PC-3 (cell line): ENCODE measurements around the gene SST. TPM values are rescaled to one million over a fixed set of nuclear protein-coding genes. Genes with fewer than 3 reads are reported as not detected.

ENCODE experiments used
- ATAC-seq: fragments of 200-7000 bp; cut with Tn5 transposase; 2 replicates; pipeline ENCODE4 v1.9.1; 2020; ENCODE audit warnings: mild to moderate bottlenecking, moderate library complexity
- BruUV-seq: library from RNA; stranded (reverse); fragments of 400-500 nt; replicated peaks from 2 replicates; lab custom pipeline; 2021; lab: Mats Ljungman, UMichigan
- CTCF ChIA-PET: fragments of 300-600 bp; sonication (Branson Sonifier 250); formaldehyde crosslinking; loops from one replicate; lab custom pipeline; 2022; ENCODE audit warnings: antibody characterized with exemption; lab: Charles Lee
- POLR2A ChIA-PET: fragments of 300-600 bp; sonication (Branson Sonifier 250); formaldehyde crosslinking; loops from one replicate; lab custom pipeline; 2022; ENCODE audit warnings: antibody characterized with exemption; ENCODE audit not compliant: unreplicated experiment; lab: Charles Lee
- DNase-seq: peaks from one replicate; pipeline ENCODE4 v3.0.0-alpha.2; 2015
- H2AFZ ChIP-seq: fragments of 300-600 bp; sonication (generic); 2 replicates; pipeline ENCODE4 v1.6.0; 2016; ENCODE audit warnings: antibody characterized with exemption, low read length
- H3F3A ChIP-seq: fragments of 300-600 bp; sonication (generic); one replicate; pipeline ENCODE4 v1.6.0; 2017; ENCODE audit warnings: antibody characterized with exemption, low read length, control low read depth, mild to moderate bottlenecking; ENCODE audit not compliant: unreplicated experiment
- H3K27ac ChIP-seq: fragments of 300-600 bp; sonication (generic); 2 replicates; pipeline ENCODE4 v1.5.1; 2016; ENCODE audit warnings: mild to moderate bottlenecking, low read length
- H3K27me3 ChIP-seq: fragments of 300-600 bp; sonication (generic); 2 replicates; pipeline ENCODE4 v1.6.1; 2016; ENCODE audit warnings: low read length, mixed read lengths
- H3K36me3 ChIP-seq: fragments of 300-600 bp; sonication (generic); 2 replicates; pipeline ENCODE4 v1.6.1; 2016; ENCODE audit warnings: low read depth, mixed run types, low read length, mixed read lengths
- H3K4me1 ChIP-seq: fragments of 300-600 bp; sonication (generic); 2 replicates; pipeline ENCODE4 v1.5.1; 2016; ENCODE audit warnings: low read length; ENCODE audit not compliant: insufficient read depth
- H3K4me2 ChIP-seq: fragments of 300-600 bp; sonication (generic); 2 replicates; pipeline ENCODE4 v1.6.0; 2016; ENCODE audit warnings: low read length
- H3K4me3 ChIP-seq: fragments of 300-600 bp; sonication (generic); 2 replicates; pipeline ENCODE4 v1.5.1; 2016; ENCODE audit warnings: mild to moderate bottlenecking, low read length, mixed read lengths
- H3K79me2 ChIP-seq: fragments of 300-600 bp; sonication (generic); 2 replicates; pipeline ENCODE4 v1.6.1; 2017; ENCODE audit warnings: low read length, mixed read lengths
- H3K9ac ChIP-seq: fragments of 300-600 bp; sonication (generic); 2 replicates; pipeline ENCODE4 v1.6.0; 2016; ENCODE audit warnings: mild to moderate bottlenecking, low read length
- H3K9me2 ChIP-seq: fragments of 300-600 bp; sonication (generic); replicated peaks from 2 replicates; pipeline ENCODE4 v1.6.1; 2016; ENCODE audit warnings: mixed run types, low read length, mixed read lengths
- H3K9me3 ChIP-seq: fragments of 300-600 bp; sonication (generic); 2 replicates; pipeline ENCODE4 v1.6.1; 2016; ENCODE audit warnings: low read length, mixed read lengths
- H4K20me1 ChIP-seq: fragments of 300-600 bp; sonication (generic); 2 replicates; pipeline ENCODE4 v1.6.1; 2016; ENCODE audit warnings: low read length, mixed read lengths
- CTCF ChIP-seq: fragments of 300-600 bp; sonication (generic); conservative IDR thresholded peaks from 2 replicates; pipeline ENCODE4 v1.5.1; 2017; ENCODE audit warnings: antibody characterized with exemption, low read depth, mild to moderate bottlenecking, low read length
- EZH2 ChIP-seq: fragments of 300-600 bp; sonication (generic); IDR thresholded peaks from one replicate; pipeline ENCODE4 v1.6.1; 2017; ENCODE audit warnings: antibody characterized with exemption, mild to moderate bottlenecking, low read length; ENCODE audit not compliant: unreplicated experiment
- EZH2phosphoT487 ChIP-seq: fragments of 300-600 bp; sonication (generic); IDR thresholded peaks from 2 replicates; pipeline ENCODE4 v1.6.1; 2018; ENCODE audit warnings: mild to moderate bottlenecking, antibody characterized with exemption, low read length, borderline replicate concordance
- intact Hi-C: fragments of 100-400 bp; cut with micrococcal nuclease; formaldehyde crosslinking; loops from 2 replicates; pipeline ENCODE4 v1.9.0; 2023
- total RNA-seq: library from RNA; depleted of rRNA; stranded (reverse); fragments of >200 nt; gene quantifications from 2 replicates; pipeline ENCODE4 v1.2.3, GENCODE V29; 2014

Gene SST
- total RNA-seq, 1 experiment from 2014 or later: not detected

GRCh38 chr3:187686621-187687273, 16.6 kb upstream of the SST start:
- Histone ChIP-seq H3K27ac (no peak overlapping the region), H3K4me2 (no peak overlapping the region), H3F3A (no peaks in the 10 kb centered on the region), H3K4me1 (no peaks in the 10 kb centered on the region), H2AFZ (no peak overlapping the region), H3K9me3 (peaks cover 3% of the 10 kb centered on the region; the same call in 1 of the 2 replicates), H3K9ac (no peak overlapping the region), H3K9me2 (no peaks in the 10 kb centered on the region), H3K36me3 (no peaks in the 10 kb centered on the region), H3K79me2 (no peaks in the 10 kb centered on the region), H4K20me1 (no peaks in the 10 kb centered on the region), H3K27me3 (peaks cover 52% of the 10 kb centered on the region), H3K4me3 (no peak overlapping the region)
- DNase-seq (no peak), ATAC-seq (no peak)
- ChIA-PET POLR2A (no interaction called here), CTCF (no interaction called here)
- intact Hi-C loops: no loop called here
- TF ChIP-seq CTCF (no peak), EZH2 (no peak), EZH2phosphoT487 (no peak)
- no TSS peak for BruUV-seq

- ChIA-PET POLR2A (no interaction called here), CTCF (no interaction called here)
- no peaks in the 10 kb centered on the region for H3K4me1 ChIP-seq
- no peaks in the 10 kb centered on the region for H3K9me2 ChIP-seq
- H3K9ac ChIP-seq: no peak overlapping the region
- H3F3A ChIP-seq: no peaks in the 10 kb centered on the region
- intact Hi-C loops: no loop called here
- no peaks in the 10 kb centered on the region for H4K20me1 ChIP-seq
- H3K79me2 ChIP-seq: no peaks in the 10 kb centered on the region
- no peak for DNase-seq
- BruUV-seq: no TSS peak
- H3K9me3 ChIP-seq: peaks cover 3% of the 10 kb centered on the region; the same call in 1 of the 2 replicates
- H3K4me2 ChIP-seq: no peak overlapping the region
- no peak for ATAC-seq
- H3K27me3 ChIP-seq: peaks cover 52% of the 10 kb centered on the region
- TF ChIP-seq EZH2phosphoT487 (no peak), CTCF (no peak), EZH2 (no peak)
- H3K36me3 ChIP-seq: no peaks in the 10 kb centered on the region
- no peak overlapping the region for H3K4me3 ChIP-seq
- H3K27ac ChIP-seq: no peak overlapping the region
- H2AFZ ChIP-seq: no peak overlapping the region
Observed at GRCh38 chr3:187685948-187686347, 15.8 kb upstream of the SST start.

- Histone ChIP-seq H3K4me2 (no peak overlapping the region), H4K20me1 (no peaks in the 10 kb centered on the region), H2AFZ (no peak overlapping the region), H3K27me3 (peaks cover 42% of the 10 kb centered on the region), H3F3A (no peaks in the 10 kb centered on the region), H3K36me3 (no peaks in the 10 kb centered on the region), H3K4me1 (no peaks in the 10 kb centered on the region), H3K27ac (no peak overlapping the region), H3K79me2 (no peaks in the 10 kb centered on the region), H3K9me3 (peaks cover 3% of the 10 kb centered on the region; the same call in 1 of the 2 replicates), H3K9ac (no peak overlapping the region), H3K4me3 (no peak overlapping the region), H3K9me2 (no peaks in the 10 kb centered on the region)
- no peak for TF ChIP-seq EZH2
- TF ChIP-seq EZH2phosphoT487: no peak
- TF ChIP-seq CTCF: no peak
- ATAC-seq: no peak
- DNase-seq: peak; percentile 10
- ChIA-PET CTCF (no interaction called here), POLR2A (no interaction called here)
- intact Hi-C loops: no loop called here
- no TSS peak for BruUV-seq
Observed at GRCh38 chr3:187684880-187685279, 14.7 kb upstream of the SST start.
